ENCODE measurements around the gene SLC36A1. TPM values are rescaled to one million over a fixed set of nuclear protein-coding genes. Genes with fewer than 3 reads are reported as not detected.
A peak's percentile ranks its signal among the peaks of the same experiment; 100 is the strongest.

SLC36A1 gene
- total RNA-seq, 6 experiments from 2014 or later: 9.2 to 13.1 (median 10.3) TPM

GRCh38 chr5:151509836-151510235 is 62.4 kb downstream of the SLC36A1 start:
- no peak for DNase-seq
- Mint-ChIP-seq H3K27ac (no peak overlapping the region), H3K4me3 (no peak overlapping the region), H3K4me1 (ENCODE audit: low read depth) (no peaks in the 10 kb centered on the region), H3K27me3 (ENCODE audit: insufficient read depth) (no peaks in the 10 kb centered on the region), H3K36me3 (ENCODE audit: low read depth) (no peaks in the 10 kb centered on the region), H3K9me3 (no peaks in the 10 kb centered on the region)
- no peak for TF ChIP-seq CTCF (IDR thresholded peaks at IDR 0.05)

GRCh38 chr5:151517122-151517920 is 69.9 kb downstream of the SLC36A1 start:
- TF ChIP-seq CTCF (IDR thresholded peaks at IDR 0.05): peak; percentile 15; the same call in 1 of the 2 replicates
- H3K36me3 Mint-ChIP-seq (ENCODE audit: low read depth): no peaks in the 10 kb centered on the region
- DNase-seq: no peak

GRCh38 chr5:151520294-151520693 is 72.9 kb downstream of the SLC36A1 start:
- no peak for DNase-seq
- Mint-ChIP-seq H3K9me3 (no peaks in the 10 kb centered on the region), H3K36me3 (ENCODE audit: low read depth) (no peaks in the 10 kb centered on the region), H3K27me3 (ENCODE audit: insufficient read depth) (peaks cover 14% of the 10 kb centered on the region), H3K4me1 (ENCODE audit: low read depth) (no peaks in the 10 kb centered on the region), H3K4me3 (no peak overlapping the region), H3K27ac (no peak overlapping the region)
- TF ChIP-seq CTCF (IDR thresholded peaks at IDR 0.05): no peak

More at GRCh38 chr5:151517122-151517920, 69.9 kb downstream of the SLC36A1 start:
- no peaks in the 10 kb centered on the region for H3K9me3 Mint-ChIP-seq
- no peak overlapping the region for H3K4me3 Mint-ChIP-seq
- H3K4me1 Mint-ChIP-seq (ENCODE audit: low read depth): no peaks in the 10 kb centered on the region
- H3K27ac Mint-ChIP-seq: no peak overlapping the region
- peaks cover 12% of the 10 kb centered on the region for H3K27me3 Mint-ChIP-seq (ENCODE audit: insufficient read depth)

GRCh38 chr5:151522226-151522625 is 74.8 kb downstream of the SLC36A1 start:
- peaks cover 14% of the 10 kb centered on the region for H3K27me3 Mint-ChIP-seq (ENCODE audit: insufficient read depth)
- no peak overlapping the region for H3K4me3 Mint-ChIP-seq
- TF ChIP-seq CTCF (IDR thresholded peaks at IDR 0.05): no peak
- H3K9me3 Mint-ChIP-seq: no peaks in the 10 kb centered on the region
- no peak for DNase-seq
- H3K4me1 Mint-ChIP-seq (ENCODE audit: low read depth): no peaks in the 10 kb centered on the region
- H3K27ac Mint-ChIP-seq: no peak overlapping the region
- no peaks in the 10 kb centered on the region for H3K36me3 Mint-ChIP-seq (ENCODE audit: low read depth)

GRCh38 chr5:151523335-151523734 is 75.9 kb downstream of the SLC36A1 start:
- Mint-ChIP-seq H3K4me3 (no peak overlapping the region), H3K27me3 (ENCODE audit: insufficient read depth) (peaks cover 11% of the 10 kb centered on the region), H3K9me3 (no peaks in the 10 kb centered on the region), H3K4me1 (ENCODE audit: low read depth) (no peaks in the 10 kb centered on the region), H3K36me3 (ENCODE audit: low read depth) (no peaks in the 10 kb centered on the region), H3K27ac (no peak overlapping the region)
- TF ChIP-seq CTCF (IDR thresholded peaks at IDR 0.05): peak; percentile 83
- peak; percentile 54 for DNase-seq

Measured in HFFc6 (cell line).